ACHN (cell line): ENCODE results near the gene POLR1D.
A peak's percentile ranks its signal among the peaks of the same experiment; 100 is the strongest.
"Not testable (repeated sequence)": the region's sequence is repeated elsewhere in the genome, so short reads cannot be mapped to it uniquely, and the experiment has no call there.

Experiments used
- DNase-seq: peaks from one replicate; pipeline ENCODE4 v3.0.0-alpha.2; 2015
- in situ Hi-C: cut with HindIII; loops from 2 replicates; pipeline ENCODE4 v1.10.0; 2017; ENCODE audit warnings: low sequenced_read_pairs, low pct_ligation_motif_present, low pct_unique_long_range_greater_than_20kb

POLR1D gene

GRCh38 chr13:27605610-27606200, 16.0 kb upstream of the POLR1D start:
- in situ Hi-C loops, result no loop called here
- no peak for DNase-seq

GRCh38 chr13:27607125-27607524, 14.6 kb upstream of the POLR1D start:
- peak; percentile 73 for DNase-seq
- in situ Hi-C loops, result no loop called here

- in situ Hi-C loops, result no loop called here
- no peak for DNase-seq
These were observed 8.1 kb upstream of the POLR1D start for GRCh38 chr13:27613628-27614027.

GRCh38 chr13:27617881-27618321, 3.8 kb upstream of the POLR1D start:
- DNase-seq, result no peak
- in situ Hi-C loops, result no loop called here

GRCh38 chr13:27619093-27619727, 2.5 kb upstream of the POLR1D start:
- DNase-seq, result peak; percentile 36
- in situ Hi-C loops, result no loop called here

- no peak for DNase-seq
These were observed 1.8 kb upstream of the POLR1D start for GRCh38 chr13:27619728-27620376.

GRCh38 chr13:27620377-27621115, 1.1 kb upstream of the POLR1D start, which contains the start of gene LNX2:
Gene LNX2, minus strand, starts transcription at chr13:27620529. Its CDS starts 38,826 bp downstream, at chr13:27581703.
- DNase-seq, result peak; percentile 94
- in situ Hi-C loops, result no loop called here

More at GRCh38 chr13:27619728-27620376, 1.8 kb upstream of the POLR1D start:
- in situ Hi-C loops, result no loop called here

- no peak for DNase-seq
- in situ Hi-C loops, result no loop called here
These were observed 651 bp upstream of the POLR1D start for GRCh38 chr13:27621116-27621365.

- in situ Hi-C loops, result no loop called here
- DNase-seq, result peak; percentile 17
These were observed 569 bp downstream of the POLR1D start for GRCh38 chr13:27622102-27622820.

GRCh38 chr13:27622881-27623280, 1.2 kb downstream of the POLR1D start:
- DNase-seq, result no peak
- in situ Hi-C loops, result no loop called here

- no peak for DNase-seq
- in situ Hi-C loops, result no loop called here
These were observed 2.4 kb downstream of the POLR1D start for GRCh38 chr13:27624071-27624470.

GRCh38 chr13:27625839-27626238, 4.1 kb downstream of the POLR1D start:
- no peak for DNase-seq
- in situ Hi-C loops, result no loop called here

- DNase-seq, result no peak
- in situ Hi-C loops, result no loop called here
These were observed 5.7 kb downstream of the POLR1D start for GRCh38 chr13:27627380-27627779.

- in situ Hi-C loops, result no loop called here
- no peak for DNase-seq
These were observed 6.4 kb downstream of the POLR1D start for GRCh38 chr13:27628081-27628480.

- DNase-seq, in situ Hi-C loops: not testable (repeated sequence)
These were observed 7.1 kb downstream of the POLR1D start for GRCh38 chr13:27628766-27629165.

- no peak for DNase-seq
- in situ Hi-C loops, result no loop called here
These were observed 9.5 kb downstream of the POLR1D start for GRCh38 chr13:27631156-27631555.

- in situ Hi-C loops, result no loop called here
- DNase-seq, result no peak
These were observed 10.0 kb downstream of the POLR1D start for GRCh38 chr13:27631665-27632064.

- DNase-seq, result no peak
- in situ Hi-C loops, result no loop called here
These were observed 10.5 kb downstream of the POLR1D start for GRCh38 chr13:27632214-27632613.

GRCh38 chr13:27632648-27633047, 11.0 kb downstream of the POLR1D start:
- in situ Hi-C loops, result no loop called here
- no peak for DNase-seq
